ENCODE data around the gene MTG2. TPM values are rescaled to one million over a fixed set of nuclear protein-coding genes. Genes with fewer than 3 reads are reported as not detected.

The MTG2 gene
- total RNA-seq, 1 donor from 2014 or later, result 17.6 TPM

- DNase-seq (ENCODE audit: low read depth, low spot score), result no peak
Observed at GRCh38 chr20:62246872-62247652, 64.2 kb downstream of the MTG2 start.

GRCh38 chr20:62248890-62249560 lies 66.2 kb downstream of the MTG2 start:
- DNase-seq (ENCODE audit: low read depth, low spot score), result no peak

- DNase-seq (ENCODE audit: low read depth, low spot score), result no peak
Observed at GRCh38 chr20:62252342-62252966, 69.6 kb downstream of the MTG2 start.

Other genes starting within 250 kb of the MTG2 start
- gene TAF4, start 117.1 kb upstream of the MTG2 start, total RNA-seq, result 3.1 and 4.6 TPM in 2 replicates
- gene LSM14B, start 60.6 kb upstream of the MTG2 start, total RNA-seq, result 38.1 and 43.4 TPM in 2 replicates
- 463 and 570 TPM in 2 replicates for gene PSMA7, start 39.6 kb upstream of the MTG2 start, total RNA-seq
- 9.7 and 14.2 TPM in 2 replicates for gene SS18L1, start 39.3 kb upstream of the MTG2 start, total RNA-seq
- not detected in 2 replicates for gene HRH3, start 37.2 kb downstream of the MTG2 start, total RNA-seq
- 20.6 and 21.4 TPM in 2 replicates for gene OSBPL2, start 55.5 kb downstream of the MTG2 start, total RNA-seq
- 150 and 167 TPM in 2 replicates for gene ADRM1, start 120.0 kb downstream of the MTG2 start, total RNA-seq
- 54.0 and 60.6 TPM in 2 replicates for gene LAMA5, start 184.3 kb downstream of the MTG2 start, total RNA-seq
- gene RPS21, start 204.1 kb downstream of the MTG2 start, total RNA-seq, result 478 and 921 TPM in 2 replicates
- gene CABLES2, start 224.3 kb downstream of the MTG2 start, total RNA-seq, result 1.2 and 1.4 TPM in 2 replicates
- gene RBBP8NL, start 244.5 kb downstream of the MTG2 start, total RNA-seq, result not detected in 2 replicates

Measured in pulmonary artery endothelial cell (primary cell).